GM19463 (cell line): ENCODE data around the gene CSNK1G3.
"Not testable (repeated sequence)": the region's sequence is repeated elsewhere in the genome, so short reads cannot be mapped to it uniquely, and the experiment has no call there.

Experiments used
- ATAC-seq: cut with Tn5 transposase; IDR thresholded peaks from one replicate; pipeline ENCODE4 v1.9.1; 2021; ENCODE audit warnings: mild to moderate bottlenecking, moderate library complexity; ENCODE audit not compliant: unreplicated experiment

CSNK1G3 gene

GRCh38 chr5:123636006-123636405 lies 124.0 kb downstream of the CSNK1G3 start:
- ATAC-seq: no peak

GRCh38 chr5:123637028-123637427 lies 125.1 kb downstream of the CSNK1G3 start:
- not testable (repeated sequence) for ATAC-seq

GRCh38 chr5:123639244-123639643 lies 127.3 kb downstream of the CSNK1G3 start:
- ATAC-seq: no peak

GRCh38 chr5:123645024-123645603 lies 133.1 kb downstream of the CSNK1G3 start:
- no peak for ATAC-seq

- no peak for ATAC-seq
Measured at GRCh38 chr5:123647066-123647465, 135.1 kb downstream of the CSNK1G3 start.

- ATAC-seq: no peak
Measured at GRCh38 chr5:123651234-123651633, 139.3 kb downstream of the CSNK1G3 start.

- no peak for ATAC-seq
Measured at GRCh38 chr5:123659011-123659410, 147.0 kb downstream of the CSNK1G3 start.

- no peak for ATAC-seq
Measured at GRCh38 chr5:123659495-123659894, 147.5 kb downstream of the CSNK1G3 start.

- ATAC-seq: no peak
Measured at GRCh38 chr5:123664961-123665360, 153.0 kb downstream of the CSNK1G3 start.

- ATAC-seq: no peak
Measured at GRCh38 chr5:123665822-123666371, 153.9 kb downstream of the CSNK1G3 start.
